ENCODE data around the gene YTHDC2.

Gene YTHDC2

GRCh38 chr5:113531481-113532159 lies 18.1 kb downstream of the YTHDC2 start:
- DNase-seq (ENCODE audit: low read depth), result no peak
- TF ChIP-seq CTCF (IDR thresholded peaks at IDR 0.05; ENCODE audit: low read depth, low read length), result no peak
- no peak for TF ChIP-seq MAX (IDR thresholded peaks at IDR 0.05; ENCODE audit: low read depth, low read length)
- TF ChIP-seq POLR2A (IDR thresholded peaks at IDR 0.05; ENCODE audit: extremely low read depth, insufficient read length), result no peak
- TF ChIP-seq MYC (IDR thresholded peaks at IDR 0.05; ENCODE audit: low read depth, low read length), result no peak
- H3K4me3 ChIP-seq (ENCODE audit: low read depth, low read length), result no peak overlapping the region

- DNase-seq (ENCODE audit: low read depth), result no peak
- H3K4me3 ChIP-seq (ENCODE audit: low read depth, low read length), result no peak overlapping the region
- no peak for TF ChIP-seq MYC (IDR thresholded peaks at IDR 0.05; ENCODE audit: low read depth, low read length)
Observed at GRCh38 chr5:113538313-113538712, 24.8 kb downstream of the YTHDC2 start.

- peak; percentile 4 for DNase-seq (ENCODE audit: low read depth)
- TF ChIP-seq MYC (IDR thresholded peaks at IDR 0.05; ENCODE audit: low read depth, low read length) (no peak), MAX (IDR thresholded peaks at IDR 0.05; ENCODE audit: low read depth, low read length) (no peak), POLR2A (IDR thresholded peaks at IDR 0.05; ENCODE audit: extremely low read depth, insufficient read length) (no peak), CTCF (IDR thresholded peaks at IDR 0.05; ENCODE audit: low read depth, low read length) (no peak)
- H3K4me3 ChIP-seq (ENCODE audit: low read depth, low read length), result no peak overlapping the region
Observed at GRCh38 chr5:113546703-113547183, 33.2 kb downstream of the YTHDC2 start.

GRCh38 chr5:113548396-113548795 lies 34.9 kb downstream of the YTHDC2 start:
- no peak for DNase-seq (ENCODE audit: low read depth)
- no peak for TF ChIP-seq MAX (IDR thresholded peaks at IDR 0.05; ENCODE audit: low read depth, low read length)
- TF ChIP-seq MYC (IDR thresholded peaks at IDR 0.05; ENCODE audit: low read depth, low read length), result no peak
- TF ChIP-seq POLR2A (IDR thresholded peaks at IDR 0.05; ENCODE audit: extremely low read depth, insufficient read length), result no peak
- no peak for TF ChIP-seq CTCF (IDR thresholded peaks at IDR 0.05; ENCODE audit: low read depth, low read length)
- H3K4me3 ChIP-seq (ENCODE audit: low read depth, low read length), result no peak overlapping the region

GRCh38 chr5:113552137-113552536 lies 38.6 kb downstream of the YTHDC2 start:
- H3K4me3 ChIP-seq (ENCODE audit: low read depth, low read length), result no peak overlapping the region
- TF ChIP-seq MYC (IDR thresholded peaks at IDR 0.05; ENCODE audit: low read depth, low read length) (no peak), MAX (IDR thresholded peaks at IDR 0.05; ENCODE audit: low read depth, low read length) (no peak), CTCF (IDR thresholded peaks at IDR 0.05; ENCODE audit: low read depth, low read length) (no peak), POLR2A (IDR thresholded peaks at IDR 0.05; ENCODE audit: extremely low read depth, insufficient read length) (no peak)
- DNase-seq (ENCODE audit: low read depth), result peak; percentile 17

- DNase-seq (ENCODE audit: low read depth), result no peak
- TF ChIP-seq MYC (IDR thresholded peaks at IDR 0.05; ENCODE audit: low read depth, low read length) (no peak), MAX (IDR thresholded peaks at IDR 0.05; ENCODE audit: low read depth, low read length) (no peak), POLR2A (IDR thresholded peaks at IDR 0.05; ENCODE audit: extremely low read depth, insufficient read length) (no peak), CTCF (IDR thresholded peaks at IDR 0.05; ENCODE audit: low read depth, low read length) (no peak)
- no peak overlapping the region for H3K4me3 ChIP-seq (ENCODE audit: low read depth, low read length)
Observed at GRCh38 chr5:113552620-113553019, 39.1 kb downstream of the YTHDC2 start.

Measured in NB4 (cell line).